ENCODE results near the gene STK17B.
"Not testable (repeated sequence)": the region's sequence is repeated elsewhere in the genome, so short reads cannot be mapped to it uniquely, and the experiment has no call there.

DNA sequence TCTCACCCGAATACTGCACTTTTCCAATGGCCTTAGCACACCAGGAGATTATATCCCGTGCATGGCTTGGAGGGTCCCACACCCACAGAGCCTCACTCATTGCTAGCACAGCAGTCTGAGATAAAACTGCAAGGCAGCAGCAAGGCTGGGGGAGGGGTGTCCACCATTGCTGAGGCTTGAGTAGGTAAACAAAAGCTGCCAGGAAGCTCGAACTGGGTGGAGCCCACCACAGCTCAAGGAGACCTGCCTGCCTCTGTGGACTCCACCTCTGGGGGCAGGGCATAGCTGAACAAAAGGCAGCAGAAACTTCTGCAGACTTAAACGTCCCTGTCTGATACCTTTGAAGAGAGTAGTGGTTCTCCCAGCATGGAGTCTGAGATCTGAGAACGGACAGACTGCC, 81.9 kb downstream of the STK17B start:
- TF ChIP-seq POLR2A, POLR2AphosphoS5 (IDR thresholded peaks at IDR 0.05; ENCODE audit: low read depth, low read length): not testable (repeated sequence)
